ENCODE results near the gene HTR2A.

The HTR2A gene

DNA sequence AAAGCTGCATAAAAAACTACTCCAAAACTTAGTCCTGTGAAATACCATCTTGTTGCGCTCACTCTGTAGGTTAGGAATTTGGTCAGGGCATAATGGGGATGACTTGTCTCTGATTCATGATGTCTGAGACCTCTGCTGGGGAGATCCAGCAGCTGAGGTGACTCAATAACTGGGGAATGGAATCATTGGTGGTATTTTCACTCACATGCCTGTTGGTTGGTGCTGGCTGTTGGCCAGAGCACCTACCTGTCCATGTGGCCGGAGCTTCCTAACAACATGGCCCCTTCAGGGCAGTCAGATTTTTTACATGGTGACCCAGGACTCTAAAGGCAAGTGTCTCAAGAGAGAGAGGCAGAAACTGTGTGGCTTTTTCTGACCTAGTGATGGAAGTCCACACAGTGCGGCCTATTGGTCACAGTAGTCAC, 92.5 kb downstream of the HTR2A start:
- DNase-seq: no peak

GRCh38 chr13:46803586-46803985, 93.3 kb downstream of the HTR2A start:
- DNase-seq: no peak

DNA sequence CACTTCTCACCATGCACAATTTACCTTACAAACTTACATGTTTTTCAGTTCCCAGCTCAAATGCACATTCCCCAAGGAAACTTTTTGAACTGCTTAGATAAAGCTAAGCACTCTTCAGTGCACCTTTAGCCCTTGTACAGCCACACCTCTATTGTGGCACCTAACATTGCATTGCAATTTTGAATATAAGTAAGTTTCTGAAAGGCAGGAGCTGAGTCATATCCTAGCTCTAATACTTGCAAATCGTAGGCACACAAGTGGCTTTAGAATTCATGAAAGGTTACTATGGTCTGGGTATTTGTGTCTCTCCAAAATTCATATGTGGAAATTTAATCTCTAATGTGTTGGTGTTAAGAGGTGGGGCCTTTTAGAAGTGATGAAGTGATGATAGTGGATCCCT, 95.0 kb downstream of the HTR2A start:
- no peak for DNase-seq

- DNase-seq: no peak
Observed at GRCh38 chr13:46799139-46799538, 97.7 kb downstream of the HTR2A start.

DNA sequence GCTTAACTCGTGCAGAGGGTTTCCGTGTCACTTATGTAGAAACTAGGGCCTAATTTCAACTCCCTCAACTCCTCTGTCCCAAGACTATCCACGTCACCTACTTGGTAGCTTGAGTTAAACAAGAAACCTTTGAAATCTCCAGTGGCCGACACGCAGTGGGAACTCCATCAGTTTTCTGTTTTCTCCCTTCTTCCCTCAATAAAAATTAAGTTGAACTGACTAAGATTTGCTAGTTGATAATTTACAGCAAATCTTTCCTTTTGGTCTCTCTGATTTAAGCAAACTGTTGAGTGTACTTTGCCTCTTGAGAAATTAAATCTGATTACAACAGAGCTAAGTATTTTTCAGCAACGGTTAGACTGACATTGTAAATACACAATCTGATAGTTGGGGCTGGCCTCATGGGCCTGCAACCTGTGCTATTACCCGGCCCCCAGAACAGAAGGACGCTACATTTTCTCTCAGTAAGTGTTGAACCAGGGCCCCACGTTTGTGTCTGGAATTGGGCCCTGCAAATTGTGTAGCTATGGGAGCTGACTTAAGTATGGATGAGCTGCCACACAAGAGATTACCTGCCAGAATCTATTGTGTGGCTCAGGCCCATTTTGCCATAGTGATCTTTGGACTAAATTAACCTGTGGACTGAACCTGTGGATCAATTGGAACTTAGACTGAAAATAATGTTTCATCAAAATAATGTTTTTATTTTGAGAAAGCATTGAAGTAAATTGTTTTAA, 99.2 kb downstream of the HTR2A start:
- no peak for DNase-seq

DNA sequence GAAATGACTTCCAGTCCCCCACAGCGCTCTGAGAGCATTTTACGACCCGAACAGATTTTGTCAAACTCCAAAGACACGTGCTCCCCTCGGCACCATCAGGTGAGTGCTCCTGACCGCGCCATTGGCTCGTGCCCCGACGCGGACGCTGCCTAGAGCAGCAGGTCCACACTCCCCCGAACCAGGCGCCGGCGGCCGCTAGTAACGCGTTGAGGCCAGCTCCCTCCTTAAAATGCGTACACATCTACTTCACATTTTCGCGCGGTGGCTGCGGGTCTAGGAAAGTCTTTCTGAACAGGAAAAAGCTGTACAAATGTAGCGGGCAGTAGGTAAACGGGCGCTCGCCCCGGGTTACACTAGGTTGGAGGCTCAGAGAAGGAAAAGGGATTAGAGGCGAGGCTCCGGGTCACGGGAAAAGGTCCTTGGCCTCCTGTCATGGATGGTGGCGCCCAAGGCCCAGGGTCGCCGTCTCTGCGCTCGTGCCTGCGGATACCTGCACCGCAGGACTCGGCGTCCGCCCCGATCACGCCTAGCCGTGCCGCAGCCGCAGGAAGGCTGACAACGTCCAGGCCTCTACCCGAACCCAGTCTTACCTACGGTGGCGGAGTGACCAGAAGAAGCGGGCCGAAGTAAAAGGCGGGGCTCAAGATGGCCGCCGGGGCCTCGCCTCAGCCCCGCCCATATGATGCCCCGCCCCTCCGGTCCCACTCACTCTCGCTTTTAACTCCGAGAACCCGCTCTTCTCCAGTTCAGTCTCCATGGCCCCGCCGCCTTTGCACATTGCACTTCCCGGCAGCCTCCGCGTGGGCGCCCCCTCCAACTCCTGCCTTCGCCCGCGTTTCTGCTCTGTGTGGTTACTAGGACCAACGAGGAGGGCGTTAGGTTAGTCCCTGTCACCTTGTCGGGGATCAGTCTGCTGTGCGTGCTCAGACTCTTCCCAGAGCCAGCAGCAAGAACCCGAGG, 100.1 kb downstream of the HTR2A start, which contains the start of gene ESD:
Gene ESD, minus strand, starts transcription at position 647 of the 960 bp plus-strand sequence. CDS start 5,748 bp downstream, outside the sequence.
- peak; percentile 90 to 92 for DNase-seq

GRCh38 chr13:46796129-46796514, 100.7 kb downstream of the HTR2A start:
- no peak for DNase-seq

- no peak for DNase-seq
Observed at GRCh38 chr13:46795321-46795720, 101.5 kb downstream of the HTR2A start.

DNA sequence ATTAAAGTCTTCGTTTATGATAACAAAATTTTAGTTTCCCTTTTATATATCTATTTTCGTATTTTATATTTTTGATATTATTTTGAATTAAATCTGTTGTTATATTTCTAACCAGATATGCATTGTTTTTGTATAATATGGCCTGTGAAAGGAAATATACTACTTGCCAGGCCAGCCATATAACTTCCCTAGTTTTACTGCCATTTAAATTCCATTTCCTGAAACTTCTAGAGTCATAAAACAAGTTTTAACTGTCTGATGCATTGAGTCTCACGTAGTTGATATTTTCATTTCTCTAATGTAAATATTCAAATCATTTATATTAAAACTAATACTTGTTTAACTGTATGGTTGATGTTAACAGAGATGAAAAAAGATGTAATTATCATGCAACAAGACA, 113.3 kb downstream of the HTR2A start:
- no peak for DNase-seq

DNA sequence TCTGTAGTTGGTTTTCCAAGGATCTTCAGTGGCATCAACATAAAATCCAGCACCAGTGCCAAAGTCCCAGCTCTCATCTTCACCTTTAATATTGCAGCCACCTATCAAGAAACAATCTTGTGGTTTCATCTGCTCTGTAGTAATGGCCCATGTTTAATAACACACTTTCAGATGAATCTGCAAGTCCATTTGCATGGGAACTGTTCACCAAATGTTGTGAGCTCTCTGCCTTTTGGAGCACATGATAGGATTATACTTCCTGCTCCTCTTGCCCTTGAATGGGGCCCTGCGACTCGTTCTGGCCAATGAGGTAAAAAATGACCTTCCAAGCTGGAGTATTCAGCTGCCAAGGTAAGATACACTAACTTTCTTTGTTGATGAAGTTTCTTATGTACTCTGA, 114.2 kb downstream of the HTR2A start:
- no peak for DNase-seq

DNA sequence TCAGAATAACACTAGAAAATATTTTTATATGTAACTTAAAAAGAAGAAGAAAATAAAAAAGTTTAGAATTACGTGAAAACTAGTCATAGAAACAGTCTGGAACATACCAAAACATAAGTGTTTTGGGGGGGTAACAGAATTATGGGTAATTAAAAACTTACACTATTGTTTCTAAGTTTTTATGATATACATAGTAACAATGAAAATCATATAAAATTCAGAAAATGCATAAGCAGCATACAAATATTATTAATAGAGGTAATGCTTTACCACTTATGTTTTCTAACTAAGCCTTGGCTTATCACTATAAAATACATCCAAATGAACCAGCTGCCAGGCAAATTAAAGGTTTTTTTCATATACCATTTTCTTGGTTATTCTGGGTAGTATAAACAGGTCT, 114.8 kb downstream of the HTR2A start:
- no peak for DNase-seq

Data from activated CD4-positive, alpha-beta T cell treated with anti-CD3 and anti-CD28 coated beads for 4 hours (primary cell).